CD1c-positive myeloid dendritic cell (primary cell): ENCODE data around the gene HRG.

Experiments used
- DNase-seq: peaks from one replicate; pipeline ENCODE4 v3.0.0-alpha.2; 2016; ENCODE audit errors: extremely low spot score

Gene HRG

DNA sequence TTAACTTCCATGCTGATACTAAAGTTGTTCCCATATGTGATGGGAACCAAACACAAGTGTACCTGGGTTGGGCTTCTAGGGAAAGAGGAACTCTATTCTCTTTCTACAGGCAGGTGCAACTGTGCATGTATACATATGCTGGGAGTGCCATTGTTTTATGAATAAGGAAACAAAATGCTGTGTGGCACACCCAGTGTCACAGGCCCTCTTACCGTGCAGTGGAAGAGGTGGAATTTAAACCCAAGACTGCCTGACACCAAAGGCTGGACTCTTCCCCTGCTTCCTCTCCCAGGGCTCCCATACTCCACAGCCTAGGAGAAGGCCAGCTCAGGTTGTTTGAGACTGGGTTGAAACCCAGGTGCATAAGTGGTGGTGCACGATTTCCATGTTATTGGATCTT is 27.6 kb upstream of the HRG start:
- no peak for DNase-seq

DNA sequence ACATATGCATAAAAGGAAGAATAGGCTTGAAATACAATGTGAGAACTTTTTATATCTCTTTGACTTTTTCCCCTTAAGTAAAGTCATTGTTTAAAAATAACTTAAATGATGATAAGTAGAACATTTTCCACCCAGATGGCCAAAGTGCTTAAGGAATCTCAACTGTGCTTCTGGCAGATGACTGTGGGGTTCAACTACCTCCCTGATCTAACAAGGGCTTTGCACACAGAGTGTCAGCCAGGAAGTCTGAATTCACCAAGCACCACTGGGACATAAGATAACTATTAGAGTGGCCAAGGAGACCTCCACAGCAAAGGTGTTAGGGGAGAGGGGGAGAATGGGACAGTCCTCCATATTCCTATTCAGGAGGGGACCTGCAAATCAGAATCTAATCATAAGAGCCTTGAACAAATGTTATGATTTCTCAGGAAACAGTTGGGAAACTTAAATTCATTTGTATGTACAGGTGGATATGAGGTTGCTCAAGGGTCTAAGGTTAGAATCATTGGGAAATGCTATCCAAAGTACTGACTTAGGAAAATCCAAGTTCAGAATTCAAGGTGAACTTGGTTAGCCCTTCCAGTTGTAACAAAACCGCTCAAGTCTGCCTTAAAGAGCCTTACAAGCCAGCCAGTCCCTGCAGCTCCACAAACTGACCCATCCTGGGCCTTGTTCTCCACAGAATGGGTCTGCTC is 25.9 kb upstream of the HRG start, which contains the start of gene FETUB:
Gene FETUB (plus strand): TSS at position 622 of the 695 bp plus-strand sequence. CDS start 62 bp downstream, at position 684.
- no peak for DNase-seq

- DNase-seq: no peak
Observed at GRCh38 chr3:186640473-186640818, 25.4 kb upstream of the HRG start.

DNA sequence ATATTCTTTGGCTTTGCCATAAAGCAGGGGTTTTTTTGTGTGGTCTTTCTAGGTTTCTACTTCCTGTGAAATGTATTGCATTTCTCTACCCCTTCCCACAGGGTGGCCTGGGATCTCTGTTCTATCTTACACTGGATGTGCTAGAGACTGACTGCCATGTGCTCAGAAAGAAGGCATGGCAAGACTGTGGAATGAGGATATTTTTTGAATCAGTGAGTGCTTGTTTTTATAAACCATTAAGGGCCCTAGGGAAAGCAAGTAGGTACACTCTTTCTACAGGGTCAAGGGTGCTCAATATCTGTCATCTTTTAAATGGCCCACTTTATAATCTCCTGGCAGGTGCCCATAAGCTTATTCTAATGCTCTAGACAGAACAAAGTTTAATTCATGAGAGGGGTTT is 24.9 kb upstream of the HRG start:
- DNase-seq: no peak

- no peak for DNase-seq
Observed at GRCh38 chr3:186642014-186642413, 23.8 kb upstream of the HRG start.

GRCh38 chr3:186643493-186643892 is 22.3 kb upstream of the HRG start:
- no peak for DNase-seq

GRCh38 chr3:186644683-186645082 is 21.1 kb upstream of the HRG start:
- no peak for DNase-seq

DNA sequence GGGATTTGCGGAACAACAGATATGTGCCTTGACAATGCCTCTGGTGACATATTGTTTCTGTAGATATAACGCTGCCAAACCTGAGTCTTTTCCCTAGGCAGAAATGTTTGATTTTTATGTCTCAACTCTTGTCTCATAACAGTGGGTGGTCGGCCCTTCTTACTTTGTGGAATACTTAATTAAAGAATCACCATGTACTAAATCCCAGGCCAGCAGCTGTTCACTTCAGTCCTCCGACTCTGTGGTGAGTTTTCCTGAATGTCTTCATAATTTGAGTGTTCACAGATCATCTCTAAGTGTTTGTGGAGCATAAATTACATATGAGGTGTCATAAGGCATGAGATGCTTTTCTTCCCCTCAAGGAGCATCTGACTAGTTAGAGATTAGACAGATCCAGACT is 19.7 kb upstream of the HRG start:
- DNase-seq: no peak

DNA sequence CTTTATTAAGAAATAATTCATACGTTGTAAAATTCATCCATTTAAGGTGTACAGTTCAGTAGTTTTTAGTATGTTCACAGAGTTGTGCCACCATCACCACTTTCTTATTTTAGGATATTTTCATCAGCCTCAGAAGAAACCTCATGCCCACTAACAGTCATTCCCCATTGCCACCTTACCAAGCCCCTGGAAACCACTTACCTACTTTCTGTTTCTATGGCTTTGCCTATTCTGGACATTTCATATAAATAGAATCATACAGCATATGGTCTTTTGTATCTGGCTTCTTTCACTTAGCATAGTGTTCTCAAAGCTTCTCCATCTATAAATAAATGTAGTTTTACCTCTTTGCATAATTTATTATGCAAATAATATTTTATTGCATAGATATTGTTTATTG is 19.0 kb upstream of the HRG start:
- no peak for DNase-seq

DNA sequence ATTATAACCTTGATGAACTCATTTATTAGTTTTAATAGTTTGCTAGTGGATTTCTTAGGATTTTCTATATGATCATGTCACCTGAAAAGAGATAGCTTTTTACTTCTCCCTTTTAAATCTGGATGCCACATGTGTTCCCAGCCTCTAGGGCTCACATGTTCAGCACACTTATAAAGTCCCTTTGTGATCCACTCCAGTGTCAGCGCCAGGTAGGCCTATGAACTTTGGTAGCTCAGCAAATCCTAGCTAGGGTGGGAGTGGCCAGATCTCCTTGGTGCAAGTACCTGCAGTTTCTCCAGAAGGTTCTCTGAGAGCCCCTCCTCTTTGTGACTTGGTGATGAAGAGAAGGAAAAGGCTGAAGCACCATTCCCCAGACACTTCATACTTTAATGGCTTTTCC is 17.0 kb upstream of the HRG start:
- no peak for DNase-seq

- DNase-seq: no peak
Observed at GRCh38 chr3:186651678-186652215, 14.1 kb upstream of the HRG start.

- DNase-seq: no peak
Observed at GRCh38 chr3:186653080-186653707, 12.6 kb upstream of the HRG start.

DNA sequence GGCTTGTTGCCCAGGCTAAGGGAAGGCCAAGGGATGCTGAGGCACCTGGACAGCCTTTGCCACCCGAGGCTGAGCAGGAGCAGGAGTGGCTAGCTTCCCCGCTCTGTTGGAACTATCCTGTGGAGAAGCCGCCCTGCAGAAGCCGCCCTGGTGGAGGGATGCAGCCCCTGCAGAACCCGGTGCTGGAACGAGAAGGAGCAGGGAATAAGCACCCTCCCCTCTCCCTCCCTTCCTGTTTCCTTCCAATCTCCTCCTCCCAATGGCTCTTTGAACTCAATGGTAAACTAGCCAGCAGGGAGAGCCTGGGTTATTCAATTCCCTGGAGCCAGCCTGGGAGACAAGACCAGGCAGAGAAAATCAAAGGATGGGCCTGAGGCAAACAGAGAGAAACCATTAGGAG is 11.8 kb upstream of the HRG start:
- no peak for DNase-seq

- DNase-seq: no peak
Observed at GRCh38 chr3:186663361-186664118, 2.3 kb upstream of the HRG start.

- DNase-seq: no peak
Observed at GRCh38 chr3:186664119-186664495, 1.7 kb upstream of the HRG start.

- DNase-seq: no peak
Observed at GRCh38 chr3:186664506-186664905, 1.3 kb upstream of the HRG start.

DNA sequence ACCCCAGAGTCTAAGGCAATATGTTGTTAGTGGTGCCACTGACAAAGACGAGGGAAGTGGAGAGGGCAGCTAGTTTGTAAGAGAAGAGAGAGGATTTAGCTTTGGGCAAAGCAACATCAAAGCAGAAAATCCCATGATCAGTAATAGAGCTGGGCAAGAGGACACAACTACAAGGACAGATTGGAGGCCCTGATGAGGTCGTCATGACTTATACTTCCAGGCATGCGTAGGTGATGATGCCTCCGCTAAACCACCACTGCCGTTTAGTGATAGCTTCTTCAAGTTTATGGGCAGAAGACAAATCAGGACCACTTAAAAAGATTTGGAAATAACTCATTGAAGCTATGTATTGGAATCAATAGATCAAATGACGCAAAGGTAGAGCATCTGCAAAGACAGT is 2.6 kb downstream of the HRG start:
- no peak for DNase-seq

GRCh38 chr3:186669378-186670084 is 3.7 kb downstream of the HRG start:
- no peak for DNase-seq

- DNase-seq: no peak
Observed at GRCh38 chr3:186670155-186670554, 4.3 kb downstream of the HRG start.

DNA sequence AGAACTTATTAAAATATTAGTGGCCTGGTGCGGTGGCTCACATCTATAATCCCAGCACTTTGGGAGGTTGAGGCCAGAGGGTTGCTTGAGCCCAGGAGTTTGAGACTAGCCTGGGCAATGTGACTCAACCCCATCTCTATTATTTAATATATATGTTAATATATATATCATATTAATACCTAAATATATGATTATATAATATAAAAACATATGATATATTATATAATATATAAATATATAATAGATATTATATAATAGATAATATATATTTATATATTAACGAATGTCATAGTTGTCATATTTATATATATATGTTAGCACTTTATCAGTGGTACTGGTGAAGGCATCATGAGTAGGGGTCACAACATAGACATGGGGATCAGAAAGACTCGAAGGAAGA is 5.2 kb downstream of the HRG start:
- no peak for DNase-seq

DNA sequence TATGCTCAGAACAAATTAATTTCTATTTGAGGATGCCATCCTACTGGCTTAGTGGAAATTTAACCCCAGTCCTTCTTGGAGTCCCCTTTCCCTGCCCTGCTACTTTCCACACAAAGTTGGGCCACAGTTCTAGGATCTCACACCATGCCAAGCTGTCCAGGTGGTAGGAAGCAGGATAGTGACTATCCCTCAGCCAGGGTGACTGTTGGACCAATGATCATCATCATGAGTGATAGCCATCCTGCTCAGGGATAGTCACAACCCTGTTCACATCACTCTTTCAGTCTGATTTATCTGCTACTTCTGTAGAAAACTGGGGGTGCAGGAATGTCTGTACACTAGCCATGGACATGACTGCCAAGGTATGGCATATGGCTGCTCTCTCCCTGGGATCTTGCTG is 12.8 kb downstream of the HRG start:
- no peak for DNase-seq

DNA sequence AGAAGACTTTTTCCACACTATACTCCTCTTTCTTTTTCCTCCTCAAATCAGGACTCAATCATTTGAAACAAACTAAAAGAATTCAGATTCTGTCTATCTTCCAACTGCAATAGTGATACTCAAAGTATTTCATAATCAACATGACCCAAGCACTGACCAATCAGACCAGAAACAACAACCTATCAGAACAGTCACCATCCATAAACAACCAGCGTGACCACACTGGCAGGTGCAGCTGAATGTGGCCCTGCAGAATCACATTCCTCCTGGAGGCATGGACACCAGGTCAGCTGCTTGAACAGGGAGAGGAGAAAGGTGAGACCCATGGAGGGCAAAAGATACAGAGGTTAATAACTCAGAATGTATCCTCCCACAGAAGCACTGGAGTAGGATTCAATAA is 13.3 kb downstream of the HRG start:
- DNase-seq: no peak
